Left renal pelvis (tissue), 4 donors: Measurements from ENCODE around the gene SAMD11. TPM values are rescaled to one million over a fixed set of nuclear protein-coding genes. Genes with fewer than 3 reads are reported as not detected.

ENCODE experiments used
- DNase-seq, 4 donors: peaks; one replicate each; pipeline ENCODE4 v3.0.0-alpha.2; 2013; ENCODE audit warnings: low read depth in 4 of 4, low spot score in 3 of 4
- polyA plus RNA-seq, 4 donors: library from polyadenylated mRNA; unstranded; fragments of 120-200 nt; gene quantifications; one replicate each; pipeline ENCODE4 v1.2.1, GENCODE V29; 2013; ENCODE audit not compliant: insufficient read length in 4 of 4

The SAMD11 gene
- polyA plus RNA-seq, 4 donors, result 43.9 to 94.8 (median 63.0) TPM

DNA sequence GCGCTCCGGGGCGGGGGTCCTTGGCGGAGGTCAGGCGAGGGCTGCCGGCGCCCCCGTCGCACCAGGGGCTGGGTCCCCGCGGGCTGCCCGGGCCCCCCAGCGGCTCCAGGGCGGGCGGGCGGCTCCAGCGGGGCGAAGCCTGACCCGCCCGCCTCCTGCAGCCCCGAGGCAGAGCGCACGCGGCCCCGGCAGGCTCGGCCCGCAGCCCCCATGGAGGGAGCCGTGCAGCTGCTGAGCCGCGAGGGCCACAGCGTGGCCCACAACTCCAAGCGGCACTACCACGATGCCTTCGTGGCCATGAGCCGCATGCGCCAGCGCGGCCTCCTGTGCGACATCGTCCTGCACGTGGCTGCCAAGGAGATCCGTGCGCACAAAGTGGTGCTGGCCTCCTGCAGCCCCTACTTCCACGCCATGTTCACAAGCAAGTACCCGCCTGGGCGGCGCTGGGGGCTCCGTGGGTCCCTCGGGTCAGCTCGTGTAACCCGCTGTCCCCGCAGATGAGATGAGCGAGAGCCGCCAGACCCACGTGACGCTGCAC lies 37.5 kb downstream of the SAMD11 start:
- DNase-seq, result no peak

- no peak for DNase-seq
These were observed 38.9 kb downstream of the SAMD11 start for GRCh38 chr1:962381-963300.

GRCh38 chr1:963301-963651 lies 39.6 kb downstream of the SAMD11 start:
- DNase-seq, result no peak

DNA sequence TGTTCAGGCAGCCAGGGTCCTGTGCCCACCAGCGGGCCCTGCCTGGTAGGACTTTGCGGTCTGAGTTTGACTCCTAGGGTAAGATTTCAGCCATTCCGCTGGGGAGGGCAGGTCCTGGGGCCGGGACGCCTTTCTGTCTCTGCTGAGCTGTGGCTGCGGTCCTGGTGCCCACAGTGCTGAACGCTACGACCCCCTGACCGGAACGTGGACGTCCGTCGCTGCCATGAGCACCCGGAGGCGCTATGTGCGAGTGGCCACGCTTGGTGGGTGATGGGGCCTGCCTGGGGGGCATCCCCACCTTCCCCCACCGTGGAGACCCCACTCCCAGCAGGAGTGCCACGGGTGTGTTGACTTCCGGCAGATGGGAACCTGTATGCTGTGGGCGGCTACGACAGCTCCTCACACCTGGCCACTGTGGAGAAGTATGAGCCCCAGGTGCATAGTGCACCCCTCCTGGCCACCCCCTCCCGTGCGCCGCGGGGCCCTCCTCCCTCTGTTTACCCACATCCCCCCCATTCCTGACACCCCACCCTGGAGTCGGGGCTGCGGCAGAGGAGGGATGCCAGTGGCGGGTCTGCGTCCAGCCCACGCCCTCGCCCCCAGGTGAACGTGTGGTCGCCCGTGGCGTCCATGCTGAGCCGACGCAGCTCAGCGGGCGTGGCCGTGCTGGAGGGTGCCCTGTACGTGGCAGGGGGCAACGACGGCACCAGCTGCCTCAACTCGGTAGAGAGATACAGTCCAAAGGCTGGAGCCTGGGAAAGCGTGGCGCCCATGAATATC lies 40.2 kb downstream of the SAMD11 start:
- no peak for DNase-seq

DNA sequence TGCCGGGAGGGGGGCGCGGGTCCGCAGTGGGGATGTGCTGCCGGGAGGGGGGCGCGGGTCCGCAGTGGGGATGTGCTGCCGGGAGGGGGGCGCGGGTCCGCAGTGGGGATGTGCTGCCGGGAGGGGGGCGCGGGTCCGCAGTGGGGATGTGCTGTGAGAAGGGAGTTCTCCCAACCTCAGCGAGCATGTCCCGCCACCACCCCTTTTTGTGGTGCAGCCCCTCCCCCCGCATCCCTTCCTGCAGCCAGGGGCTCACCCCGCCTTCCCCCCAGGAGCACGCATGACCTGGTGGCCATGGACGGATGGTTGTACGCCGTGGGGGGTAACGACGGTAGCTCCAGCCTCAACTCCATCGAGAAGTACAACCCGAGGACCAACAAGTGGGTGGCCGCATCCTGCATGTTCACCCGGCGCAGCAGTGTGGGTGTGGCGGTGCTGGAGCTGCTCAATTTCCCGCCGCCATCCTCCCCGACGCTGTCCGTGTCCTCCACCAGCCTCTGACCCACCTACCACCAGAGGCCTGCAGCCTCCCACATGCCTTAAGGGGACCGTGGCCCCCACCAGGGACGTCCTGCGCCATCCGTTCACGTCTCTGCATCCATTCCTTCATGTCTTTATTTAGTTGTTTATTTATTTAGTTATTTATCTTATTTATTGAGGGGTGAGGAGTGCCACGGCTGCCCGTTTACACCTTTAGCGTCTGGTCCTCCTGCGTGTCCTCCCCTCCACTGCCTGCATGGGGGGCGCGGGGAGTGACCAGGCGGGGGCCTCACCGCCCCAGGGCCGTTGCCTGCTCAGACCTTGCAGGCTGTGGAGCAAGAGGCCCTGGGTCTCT lies 41.2 kb downstream of the SAMD11 start:
- DNase-seq, result no peak

DNA sequence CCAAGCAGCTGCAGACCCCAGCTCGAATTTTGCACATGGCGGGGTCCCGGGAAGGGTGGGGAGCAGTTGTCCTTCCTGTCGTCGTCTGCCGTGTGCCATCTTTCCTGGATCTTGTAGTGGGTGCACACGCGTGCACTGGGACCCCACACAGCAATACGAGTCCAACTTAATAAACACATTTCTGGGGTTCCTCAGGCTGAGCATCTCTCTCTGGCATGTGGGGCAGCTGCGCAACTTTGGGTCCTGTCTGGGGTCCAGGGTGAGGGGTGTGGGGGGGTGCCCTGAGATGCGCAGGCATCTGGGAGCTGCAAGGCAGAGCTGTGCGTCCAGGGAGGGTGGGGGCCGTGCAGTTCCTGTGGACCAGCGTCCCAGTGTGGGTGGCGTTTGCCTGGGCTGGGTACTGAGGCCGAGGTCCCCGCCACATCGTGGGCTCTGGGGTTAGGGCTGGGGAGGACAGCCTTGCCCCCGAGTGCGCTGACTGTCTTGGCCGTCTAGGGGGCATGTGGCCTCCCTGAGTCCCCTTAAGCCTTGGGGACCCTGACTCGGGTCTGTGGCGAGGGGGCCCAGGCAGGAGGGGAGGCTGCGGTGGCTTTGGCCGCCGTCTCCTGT lies 41.9 kb downstream of the SAMD11 start:
- no peak for DNase-seq

DNA sequence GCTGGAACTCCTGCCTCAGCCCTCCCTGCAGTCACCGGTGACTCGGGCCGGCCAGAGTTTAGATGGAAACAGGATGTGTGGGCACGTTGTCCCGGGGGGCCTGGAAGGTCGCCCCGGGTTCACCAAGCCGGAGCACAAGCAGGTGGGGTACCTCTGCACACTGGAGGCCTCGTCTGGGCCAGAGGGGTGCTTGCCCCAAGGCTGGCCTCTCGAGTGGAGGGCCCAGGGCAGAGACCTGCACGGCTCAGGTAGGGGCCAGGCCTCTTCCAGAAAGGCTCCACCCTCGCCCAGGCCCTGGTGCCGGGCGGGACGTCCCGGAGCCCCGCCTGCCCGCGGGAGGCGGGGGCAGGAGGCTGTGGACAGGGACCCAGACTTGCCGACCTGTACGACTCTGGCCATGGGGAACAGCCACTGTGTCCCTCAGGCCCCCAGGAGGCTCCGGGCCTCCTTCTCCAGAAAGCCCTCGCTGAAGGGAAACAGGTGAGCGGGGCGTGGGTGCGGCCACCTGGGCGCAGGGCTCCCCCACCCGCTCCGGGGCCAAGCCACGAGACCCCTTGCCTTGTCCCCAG lies 42.5 kb downstream of the SAMD11 start, which contains the start of gene PLEKHN1:
Gene PLEKHN1, plus strand, starts transcription at position 348 of the 569 bp plus-strand sequence. Its CDS starts 50 bp downstream, at position 398.
- DNase-seq, result no peak

DNA sequence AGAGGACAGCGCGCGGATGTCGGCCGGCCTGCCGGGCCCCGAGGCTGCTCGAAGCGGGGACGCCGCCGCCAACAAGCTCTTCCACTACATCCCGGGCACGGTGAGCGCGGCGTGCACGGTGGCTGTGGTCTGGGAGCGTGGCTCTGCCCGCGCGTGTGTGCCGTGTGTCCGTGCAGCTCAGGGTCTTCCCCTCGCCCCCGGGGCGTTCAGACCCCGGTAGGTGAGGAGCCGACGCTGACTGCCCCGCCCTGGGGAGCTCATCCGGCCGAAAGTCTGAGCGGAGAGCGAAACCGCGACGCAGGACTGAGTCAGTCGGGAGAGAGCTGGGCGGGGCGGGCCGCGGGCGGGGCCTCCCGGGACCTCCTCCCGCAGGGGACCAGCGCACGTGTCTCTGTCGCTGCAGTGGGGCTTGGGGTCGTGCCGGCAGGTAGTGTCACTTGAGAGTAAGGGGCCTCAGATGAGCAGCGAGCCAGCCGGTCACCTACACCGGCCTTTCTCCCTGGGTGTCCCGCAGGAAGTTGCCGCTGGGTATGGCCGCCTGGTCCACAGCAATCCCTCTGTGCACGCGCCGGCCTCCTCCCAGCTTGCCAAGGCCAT lies 43.1 kb downstream of the SAMD11 start:
- DNase-seq, result no peak

DNA sequence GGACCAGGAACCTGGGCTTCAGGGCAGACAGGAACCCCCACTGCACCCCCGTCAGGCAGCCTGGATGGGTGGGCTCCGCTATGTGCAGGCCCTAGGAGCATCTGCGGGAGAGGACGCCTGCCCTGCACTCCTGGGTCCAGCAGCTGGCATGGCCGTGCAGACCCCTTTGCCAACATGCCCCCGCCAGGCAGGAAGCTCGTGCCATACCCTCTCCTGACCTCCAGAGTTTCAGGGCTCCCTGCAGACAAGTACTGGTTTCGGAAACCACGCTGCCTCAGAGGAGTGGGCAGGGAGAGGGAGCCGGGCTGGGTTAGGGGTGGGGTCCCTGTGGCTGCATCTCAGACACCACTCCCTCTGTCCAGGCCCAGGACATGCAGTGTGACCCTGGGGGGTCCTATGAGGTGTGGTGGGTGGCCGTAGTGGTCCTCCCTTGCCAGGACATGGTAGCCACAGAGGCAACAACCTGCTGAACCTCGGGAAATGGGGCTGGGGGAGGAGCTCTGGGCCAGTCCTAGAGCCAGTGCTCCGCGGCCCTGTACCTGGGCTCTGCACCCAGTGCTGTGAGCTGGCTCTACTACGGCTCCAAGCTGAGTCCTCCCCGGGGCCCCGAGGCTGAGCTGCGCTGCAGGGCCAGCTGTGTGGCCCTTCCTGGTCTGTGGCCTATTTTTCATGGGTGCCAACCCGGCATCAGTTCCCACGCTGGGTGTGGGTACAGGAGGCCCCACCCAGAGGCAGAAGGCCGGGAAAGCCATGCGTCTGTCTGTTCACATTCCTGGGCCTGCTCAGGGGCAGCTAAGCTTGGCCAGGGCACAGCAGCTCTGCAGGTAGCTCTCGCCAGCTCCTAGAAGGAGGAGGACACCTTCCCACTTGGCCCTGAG lies 44.0 kb downstream of the SAMD11 start:
- no peak for DNase-seq

DNA sequence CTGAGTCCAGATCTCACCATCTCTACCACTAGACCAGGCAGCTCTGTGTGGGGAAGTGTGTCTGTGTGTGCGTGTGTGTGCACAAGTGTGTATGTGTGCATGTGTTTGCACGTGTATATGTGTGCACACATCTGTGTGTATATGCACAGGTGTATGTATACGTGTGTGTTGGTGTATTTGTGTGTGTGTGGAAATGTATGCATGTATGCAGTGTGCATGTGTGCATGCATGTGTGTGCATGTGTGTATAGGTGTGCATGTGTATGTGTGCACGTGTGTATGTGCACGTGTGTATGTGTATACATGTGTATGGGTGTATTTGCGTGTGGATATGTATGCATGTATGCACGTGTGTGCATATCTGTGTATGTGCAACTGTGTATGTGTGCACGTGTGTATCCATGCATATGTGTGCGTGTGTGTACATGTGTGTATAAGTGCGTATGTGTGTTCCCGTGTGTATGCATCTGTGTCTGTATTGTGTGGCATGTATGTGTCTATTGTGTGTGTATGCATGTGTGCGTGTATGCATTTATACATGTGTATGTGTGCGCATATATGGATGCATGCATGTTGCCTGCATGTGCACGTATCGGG lies 45.6 kb downstream of the SAMD11 start:
- DNase-seq, result no peak

DNA sequence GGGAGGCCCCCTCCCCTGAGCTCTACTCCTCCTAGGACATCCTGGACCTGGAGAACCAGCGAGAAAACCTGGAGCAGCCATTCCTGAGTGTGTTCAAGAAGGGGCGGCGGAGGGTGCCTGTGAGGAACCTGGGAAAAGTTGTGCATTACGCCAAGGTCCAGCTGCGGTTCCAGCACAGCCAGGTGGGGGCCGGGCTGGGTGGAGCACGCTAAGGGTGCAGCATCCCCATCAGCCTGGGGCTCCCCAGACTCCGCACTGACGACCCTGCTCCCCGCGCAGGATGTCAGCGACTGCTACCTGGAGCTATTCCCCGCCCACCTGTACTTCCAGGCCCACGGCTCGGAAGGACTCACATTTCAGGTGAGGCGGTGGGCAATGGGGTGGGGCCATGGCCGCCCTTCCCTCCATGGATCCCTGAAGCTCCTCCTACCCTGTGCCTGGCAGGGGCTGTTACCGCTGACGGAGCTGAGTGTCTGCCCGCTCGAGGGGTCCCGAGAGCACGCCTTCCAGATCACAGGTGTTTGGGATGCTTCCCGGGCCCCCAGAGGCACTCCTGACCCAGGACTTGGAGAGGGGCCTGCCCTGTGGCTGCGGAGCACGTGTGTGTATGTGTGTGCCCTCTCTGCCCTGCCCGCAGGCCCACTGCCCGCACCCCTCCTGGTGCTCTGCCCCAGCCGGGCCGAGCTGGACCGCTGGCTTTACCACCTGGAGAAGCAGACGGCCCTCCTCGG lies 46.7 kb downstream of the SAMD11 start:
- no peak for DNase-seq

DNA sequence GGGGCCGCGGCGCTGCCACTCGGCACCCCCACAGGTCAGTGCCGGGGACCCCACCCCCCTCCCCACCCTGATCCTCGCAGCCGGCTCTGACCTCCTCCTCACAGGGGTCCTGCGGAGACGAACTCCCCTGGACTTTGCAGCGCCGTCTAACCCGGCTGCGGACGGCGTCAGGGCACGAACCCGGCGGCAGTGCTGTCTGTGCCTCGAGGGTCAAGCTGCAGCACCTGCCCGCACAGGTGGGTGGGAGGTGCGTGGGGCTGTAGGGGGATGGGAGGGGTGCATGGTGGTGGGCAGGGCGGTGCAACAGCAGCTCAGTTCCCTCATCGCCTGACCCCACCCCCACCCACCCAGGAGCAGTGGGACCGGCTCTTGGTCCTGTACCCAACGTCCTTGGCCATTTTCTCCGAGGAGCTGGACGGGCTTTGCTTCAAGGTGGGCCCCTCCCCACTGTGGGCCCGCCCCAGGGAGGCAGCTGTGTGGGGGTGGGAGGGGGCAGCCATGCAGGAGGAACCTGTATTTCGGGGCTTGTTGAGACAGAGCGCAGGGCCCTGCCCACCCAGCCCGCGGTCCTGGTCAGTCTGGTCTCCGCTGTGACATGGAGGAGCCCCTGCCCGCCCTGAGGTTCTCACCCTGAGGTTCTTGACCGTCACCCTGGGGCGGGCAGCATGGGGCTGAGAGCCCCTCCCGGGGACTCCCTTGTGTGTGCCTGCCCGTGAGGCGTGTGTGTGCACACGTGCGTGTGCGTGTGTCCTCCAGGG lies 47.4 kb downstream of the SAMD11 start:
- DNase-seq, result no peak

- DNase-seq, result no peak
These were observed 48.2 kb downstream of the SAMD11 start for GRCh38 chr1:971751-972506.

- DNase-seq, result no peak
These were observed 49.2 kb downstream of the SAMD11 start for GRCh38 chr1:972726-973458.
